Measurements from ENCODE around the gene NFATC4.
A peak's percentile ranks its signal among the peaks of the same experiment; 100 is the strongest.
"Not testable (repeated sequence)": the region's sequence is repeated elsewhere in the genome, so short reads cannot be mapped to it uniquely, and the experiment has no call there.

Gene NFATC4

DNA sequence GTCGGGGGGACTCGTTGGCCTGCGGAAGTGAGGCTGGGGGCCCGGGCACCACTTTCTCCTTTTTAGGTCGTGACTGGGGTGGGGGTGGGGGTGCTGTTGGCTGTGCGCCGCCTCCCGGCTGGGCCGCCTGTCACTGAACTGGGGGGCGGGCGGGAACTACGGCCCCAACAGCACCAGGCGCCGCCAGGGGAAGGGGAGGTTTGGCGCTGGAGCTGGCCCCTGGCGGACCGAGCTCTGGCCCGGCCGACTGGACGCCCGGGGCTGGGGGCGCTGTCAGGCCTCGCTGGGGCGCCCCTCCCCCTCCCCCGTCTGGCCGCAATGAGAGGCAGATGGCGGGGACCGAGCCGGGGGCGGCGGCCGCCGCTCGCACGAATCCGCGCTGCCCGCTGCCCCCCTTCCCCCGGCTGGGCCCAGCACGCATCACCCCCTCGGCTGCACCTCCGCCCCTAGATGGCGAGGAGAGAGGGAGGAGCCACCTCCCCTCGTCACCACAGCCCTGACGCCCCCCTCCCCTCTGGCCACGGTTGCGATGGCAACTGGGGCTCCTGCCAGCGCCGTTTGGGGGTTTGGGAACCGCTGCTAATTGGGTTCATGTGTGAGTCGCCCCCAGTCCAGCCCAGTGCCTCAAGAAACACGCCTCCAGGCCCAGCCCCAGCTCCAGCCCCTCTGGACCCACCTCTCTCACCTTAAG lies 723 bp downstream of the NFATC4 start:
- peak; percentile 26 for DNase-seq

DNA sequence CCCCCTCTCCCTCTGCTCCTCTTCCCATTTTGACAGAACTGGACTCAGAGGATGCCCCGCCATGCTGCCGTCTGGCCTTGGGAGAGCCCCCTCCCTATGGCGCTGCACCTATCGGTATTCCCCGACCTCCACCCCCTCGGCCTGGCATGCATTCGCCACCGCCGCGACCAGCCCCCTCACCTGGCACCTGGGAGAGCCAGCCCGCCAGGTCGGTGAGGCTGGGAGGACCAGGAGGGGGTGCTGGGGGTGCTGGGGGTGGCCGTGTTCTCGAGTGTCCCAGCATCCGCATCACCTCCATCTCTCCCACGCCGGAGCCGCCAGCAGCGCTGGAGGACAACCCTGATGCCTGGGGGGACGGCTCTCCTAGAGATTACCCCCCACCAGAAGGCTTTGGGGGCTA lies 1.5 kb downstream of the NFATC4 start:
- DNase-seq = no peak

DNA sequence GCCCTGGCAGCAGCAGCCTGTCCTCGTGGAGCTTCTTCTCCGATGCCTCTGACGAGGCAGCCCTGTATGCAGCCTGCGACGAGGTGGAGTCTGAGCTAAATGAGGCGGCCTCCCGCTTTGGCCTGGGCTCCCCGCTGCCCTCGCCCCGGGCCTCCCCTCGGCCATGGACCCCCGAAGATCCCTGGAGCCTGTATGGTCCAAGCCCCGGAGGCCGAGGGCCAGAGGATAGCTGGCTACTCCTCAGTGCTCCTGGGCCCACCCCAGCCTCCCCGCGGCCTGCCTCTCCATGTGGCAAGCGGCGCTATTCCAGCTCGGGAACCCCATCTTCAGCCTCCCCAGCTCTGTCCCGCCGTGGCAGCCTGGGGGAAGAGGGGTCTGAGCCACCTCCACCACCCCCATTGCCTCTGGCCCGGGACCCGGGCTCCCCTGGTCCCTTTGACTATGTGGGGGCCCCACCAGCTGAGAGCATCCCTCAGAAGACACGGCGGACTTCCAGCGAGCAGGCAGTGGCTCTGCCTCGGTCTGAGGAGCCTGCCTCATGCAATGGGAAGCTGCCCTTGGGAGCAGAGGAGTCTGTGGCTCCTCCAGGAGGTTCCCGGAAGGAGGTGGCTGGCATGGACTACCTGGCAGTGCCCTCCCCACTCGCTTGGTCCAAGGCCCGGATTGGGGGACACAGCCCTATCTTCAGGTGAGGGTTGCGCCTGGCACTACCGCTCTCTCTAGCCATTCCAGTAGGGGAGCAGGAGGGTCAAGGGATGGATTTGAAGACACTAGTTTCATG lies 2.1 kb downstream of the NFATC4 start:
- DNase-seq = no peak

DNA sequence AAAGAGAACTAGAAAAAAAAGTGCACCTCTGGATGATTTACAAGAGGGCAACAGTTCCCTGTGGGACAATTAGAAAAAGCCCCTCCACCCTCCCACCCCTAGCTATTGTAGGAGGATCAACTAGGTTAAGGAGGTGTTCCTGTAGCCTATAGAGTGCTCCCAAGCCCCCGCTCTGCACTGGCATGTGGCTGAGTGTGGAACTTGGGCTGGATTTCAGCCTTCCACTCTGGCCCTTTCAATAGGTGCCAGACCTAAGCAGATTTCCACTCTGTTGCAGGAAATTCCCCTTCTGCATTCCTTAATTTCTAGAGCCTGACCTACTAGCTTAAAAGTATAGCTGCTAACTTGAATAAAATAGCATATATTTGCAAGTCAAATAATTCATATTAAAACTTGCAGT lies 2.8 kb downstream of the NFATC4 start:
- no peak for DNase-seq

DNA sequence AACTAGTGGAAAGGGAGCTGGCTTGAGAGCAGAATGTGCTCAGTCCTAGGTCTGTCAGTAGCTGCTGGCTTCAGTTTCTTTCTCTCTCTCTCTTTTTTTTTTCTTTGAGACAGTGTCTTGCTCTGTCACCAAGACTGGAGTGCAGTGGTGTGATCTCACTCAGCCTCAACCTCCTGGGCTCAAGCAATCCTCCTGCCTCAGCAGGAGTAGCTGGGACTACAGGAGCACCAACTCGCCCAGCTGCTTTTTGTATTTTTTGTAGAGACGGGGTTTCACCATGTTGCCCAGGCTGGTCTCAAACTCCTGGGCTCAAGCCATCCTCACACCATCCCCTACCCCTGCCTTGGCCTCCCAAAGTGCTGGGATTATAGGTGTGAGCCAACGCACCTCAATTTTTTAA lies 3.6 kb downstream of the NFATC4 start:
- not testable (repeated sequence) for DNase-seq

DNA sequence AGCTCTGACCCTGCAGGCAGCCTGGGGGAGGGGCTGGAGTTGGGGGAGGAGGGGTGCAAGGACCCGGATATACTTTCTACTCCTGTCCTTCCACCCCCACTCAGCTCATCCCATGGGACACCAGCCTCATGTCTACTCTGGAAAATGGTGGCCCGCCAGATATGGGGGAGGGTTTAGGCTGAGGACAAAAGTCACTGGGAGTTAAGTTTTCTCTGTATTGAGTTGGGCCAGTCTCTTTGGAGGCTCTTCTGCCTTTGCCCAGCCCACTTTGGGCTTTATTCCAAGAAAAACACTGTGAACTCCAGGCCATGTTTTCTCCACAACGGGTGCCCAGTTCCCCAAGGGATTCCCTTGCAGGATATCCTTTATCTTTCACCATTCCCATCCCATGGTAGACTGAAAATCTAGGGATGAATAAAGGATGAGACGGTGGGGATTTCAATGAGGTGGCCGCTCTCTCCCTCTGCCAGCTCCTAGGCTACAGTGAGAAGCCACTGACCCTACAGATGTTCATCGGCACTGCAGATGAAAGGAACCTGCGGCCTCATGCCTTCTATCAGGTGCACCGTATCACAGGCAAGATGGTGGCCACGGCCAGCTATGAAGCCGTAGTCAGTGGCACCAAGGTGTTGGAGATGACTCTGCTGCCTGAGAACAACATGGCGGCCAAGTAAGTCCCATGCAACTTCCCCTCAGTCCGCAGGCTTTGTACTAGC lies 4.9 kb downstream of the NFATC4 start:
- no peak for DNase-seq

DNA sequence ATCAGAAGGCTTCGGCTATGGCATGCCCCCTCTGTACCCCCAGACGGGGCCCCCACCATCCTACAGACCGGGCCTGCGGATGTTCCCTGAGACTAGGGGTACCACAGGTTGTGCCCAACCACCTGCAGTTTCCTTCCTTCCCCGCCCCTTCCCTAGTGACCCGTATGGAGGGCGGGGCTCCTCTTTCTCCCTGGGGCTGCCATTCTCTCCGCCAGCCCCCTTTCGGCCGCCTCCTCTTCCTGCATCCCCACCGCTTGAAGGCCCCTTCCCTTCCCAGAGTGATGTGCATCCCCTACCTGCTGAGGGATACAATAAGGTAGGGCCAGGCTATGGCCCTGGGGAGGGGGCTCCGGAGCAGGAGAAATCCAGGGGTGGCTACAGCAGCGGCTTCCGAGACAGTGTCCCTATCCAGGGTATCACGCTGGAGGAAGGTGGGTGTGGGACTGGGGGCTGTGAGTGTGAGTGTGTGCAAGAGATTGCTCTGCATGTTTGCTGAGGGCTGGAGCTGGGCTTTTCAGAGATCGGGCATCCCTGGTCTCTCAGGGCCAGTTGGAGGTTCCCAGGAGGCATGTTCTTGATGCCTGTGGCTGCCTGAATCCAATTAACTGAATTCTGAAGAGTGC lies 8.6 kb downstream of the NFATC4 start:
- no peak for DNase-seq

DNA sequence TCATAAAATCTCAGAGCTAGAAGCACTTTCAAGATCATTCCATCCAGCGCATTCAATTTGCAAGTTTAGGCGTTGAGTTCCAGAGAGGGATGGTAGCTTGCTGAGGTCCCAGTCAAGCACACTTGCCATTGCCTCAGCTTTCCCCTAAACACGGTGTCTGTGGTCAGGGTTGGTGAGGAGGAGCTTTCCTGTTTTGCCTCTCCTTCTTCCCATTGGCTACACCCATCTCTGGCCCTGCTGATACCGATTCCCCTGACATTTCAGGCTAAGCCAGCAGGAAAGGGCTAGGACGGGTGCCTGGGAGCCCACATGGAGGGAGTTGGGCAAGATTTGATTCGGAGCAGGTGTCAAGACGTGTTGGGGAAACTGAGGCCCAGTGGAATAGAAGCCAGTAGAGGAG lies 9.1 kb downstream of the NFATC4 start:
- no peak for DNase-seq

DNA sequence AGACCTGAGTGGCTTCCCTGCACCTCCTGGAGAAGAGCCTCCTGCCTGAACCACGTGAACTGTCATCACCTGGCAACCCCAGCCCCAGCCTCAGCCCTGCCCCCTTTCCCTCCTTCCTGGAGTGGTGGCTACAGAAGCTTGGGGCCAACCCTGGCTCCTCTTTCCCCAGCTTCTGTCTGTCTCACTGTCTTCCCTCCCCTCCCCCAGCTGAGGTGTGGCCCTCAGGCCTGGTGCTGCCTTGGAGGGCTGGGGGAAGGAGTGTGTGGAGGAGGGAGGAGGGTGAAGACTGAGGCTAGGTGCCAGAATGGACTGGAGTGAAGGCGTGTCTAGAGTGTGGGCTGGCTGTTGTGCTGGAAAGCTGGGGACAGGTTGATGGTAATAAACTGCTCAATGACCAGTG lies 9.7 kb downstream of the NFATC4 start:
- no peak for DNase-seq

DNA sequence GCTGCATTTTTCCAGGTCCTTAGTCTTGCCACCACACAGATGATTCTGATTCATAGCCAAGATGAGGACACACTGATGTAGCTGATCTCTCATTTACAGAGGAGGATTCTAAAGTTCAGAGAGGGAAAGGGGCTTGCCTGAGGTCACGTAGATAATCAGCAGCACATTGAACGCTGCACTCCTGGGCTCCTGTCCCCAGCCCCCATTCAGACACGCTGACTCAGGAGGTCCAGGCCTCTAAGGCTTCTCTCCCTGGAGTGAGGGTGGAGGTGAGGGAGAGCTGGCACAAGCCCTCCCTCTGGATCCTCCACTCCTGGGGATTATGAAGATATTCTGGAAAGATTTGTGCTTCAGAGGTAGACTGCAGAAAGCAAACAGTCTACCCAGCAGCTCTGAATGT lies 10.3 kb downstream of the NFATC4 start:
- DNase-seq = no peak

DNA sequence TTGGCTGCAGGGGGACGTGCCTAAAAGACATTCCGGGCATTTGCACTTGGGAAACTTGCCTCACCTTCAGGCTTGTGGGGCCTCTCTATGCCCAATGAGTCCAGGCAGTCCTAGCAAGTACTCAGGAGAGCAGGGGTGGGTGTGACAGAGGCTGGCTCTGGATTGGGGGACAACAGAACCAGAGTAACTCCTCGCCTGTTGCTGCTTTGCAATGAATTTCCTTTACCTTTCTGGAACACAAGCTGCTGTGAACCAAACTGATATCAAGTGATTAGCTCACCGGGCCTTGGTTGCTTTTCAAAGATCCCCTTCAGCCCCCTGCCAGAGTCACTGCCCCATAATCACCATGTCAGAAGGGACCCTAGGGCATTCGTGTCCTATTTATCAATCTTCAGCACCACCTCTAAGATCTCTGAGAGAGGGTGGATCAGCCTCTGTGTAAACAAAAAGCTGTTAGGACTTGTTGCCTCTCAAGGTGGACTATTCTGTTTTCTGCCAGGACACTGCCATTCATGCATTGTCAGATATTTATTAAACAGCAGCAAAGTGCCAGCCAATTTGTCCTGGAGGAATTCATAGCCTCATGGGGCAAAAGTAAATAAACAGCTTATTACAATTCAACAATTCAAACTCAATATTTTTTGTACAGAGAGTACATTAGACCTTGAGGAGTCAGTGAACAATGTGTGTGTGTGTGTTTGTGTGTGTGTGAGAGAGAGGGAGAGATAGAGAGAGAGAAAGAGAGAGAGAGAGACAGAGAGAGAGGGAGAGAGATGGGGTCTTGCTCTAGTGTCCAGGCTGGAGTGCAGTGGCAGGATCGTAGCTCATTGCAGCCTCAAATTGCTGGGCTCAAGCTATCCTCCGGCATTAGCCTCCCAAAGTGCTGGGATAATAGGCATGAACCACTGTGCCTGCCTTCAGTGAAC lies 11.3 kb downstream of the NFATC4 start:
- no peak for DNase-seq

DNA sequence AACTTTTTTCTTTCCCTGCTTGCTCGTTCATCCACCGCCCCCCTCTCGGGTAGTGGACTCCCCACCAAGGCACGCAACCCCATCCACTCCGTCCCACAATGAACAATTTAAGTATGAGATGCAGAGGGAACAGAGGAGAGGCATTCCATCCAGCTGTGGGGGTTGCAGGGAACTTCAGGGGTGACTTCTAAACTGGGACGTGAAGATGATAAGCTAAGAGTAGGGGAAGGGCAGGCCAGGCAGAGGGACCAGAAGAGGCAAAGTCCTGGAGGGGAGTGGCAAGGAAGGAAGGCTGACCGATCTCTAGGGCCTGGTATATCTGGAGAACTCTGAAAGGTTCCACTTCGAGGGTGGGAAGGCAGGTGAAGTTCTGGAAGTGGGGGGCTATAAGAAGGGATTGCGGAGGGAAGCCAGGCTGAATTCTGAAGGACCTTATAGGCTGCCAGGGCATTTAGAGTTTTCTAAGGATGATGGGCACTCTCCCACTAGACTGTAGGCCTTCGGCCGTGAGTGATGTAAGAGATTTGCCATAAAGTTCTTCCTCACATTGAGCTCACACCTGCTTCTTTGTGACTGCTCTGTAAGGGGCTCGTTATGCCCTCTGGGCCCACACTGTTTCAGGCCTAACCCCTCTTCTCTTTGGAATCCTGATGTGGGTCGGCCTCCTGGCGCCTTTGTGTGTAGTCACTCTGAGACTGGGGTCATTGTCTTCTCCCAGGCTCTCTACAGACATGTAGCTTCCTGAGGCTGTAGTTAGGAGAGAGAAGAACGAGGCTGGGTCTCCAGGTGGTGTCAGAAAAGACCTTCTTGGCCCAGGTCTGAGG lies 12.1 kb downstream of the NFATC4 start:
- DNase-seq = no peak

DNA sequence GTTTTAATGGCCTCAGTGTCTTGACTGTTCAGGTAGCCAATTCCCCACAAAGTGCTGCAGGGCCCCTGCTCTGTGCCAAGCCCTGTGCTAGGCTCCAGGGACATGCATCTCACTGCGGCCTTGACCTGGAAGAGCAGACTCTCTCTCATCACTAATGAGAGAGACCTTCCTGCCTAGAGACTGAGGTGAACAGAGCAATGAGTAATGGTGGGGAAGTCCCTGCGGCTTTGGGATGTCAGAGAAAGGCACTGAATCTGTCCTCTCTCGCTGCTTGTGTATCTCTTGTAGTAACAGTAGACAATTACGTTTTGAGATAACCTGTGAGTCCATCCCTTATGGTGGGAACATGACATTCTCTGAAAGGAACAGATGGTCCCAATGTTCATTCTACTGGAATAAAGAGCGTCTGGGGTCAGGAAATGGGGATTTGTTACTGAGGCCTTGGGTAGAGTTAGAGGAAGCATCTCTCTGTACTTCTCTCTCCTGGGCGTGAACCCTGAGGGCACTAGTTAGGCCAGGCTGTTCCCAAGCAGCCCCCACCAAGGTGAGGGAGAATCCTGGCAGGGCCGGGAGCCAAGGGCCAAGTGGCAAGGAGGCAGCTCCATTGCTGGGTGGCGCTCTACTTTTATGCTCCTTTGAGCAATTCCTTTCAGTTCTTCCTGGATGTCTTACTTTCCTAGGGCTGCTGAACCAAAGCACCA lies 13.5 kb downstream of the NFATC4 start:
- no peak for DNase-seq

DNA sequence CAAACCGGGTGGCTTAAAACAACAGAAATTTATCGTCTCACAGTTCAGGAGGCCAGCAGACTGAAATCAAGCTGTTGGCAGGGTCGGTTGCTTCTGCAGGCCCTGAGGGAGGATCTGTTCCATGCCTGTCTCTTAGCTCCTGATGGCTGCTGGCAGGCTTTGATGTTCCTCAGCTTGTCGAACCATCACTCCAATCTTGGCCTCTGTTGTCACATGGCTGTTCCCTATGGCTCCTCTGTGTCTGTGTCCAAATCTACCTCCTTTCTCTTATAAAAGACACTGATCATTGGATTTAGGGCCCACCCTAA lies 14.0 kb downstream of the NFATC4 start:
- no peak for DNase-seq

DNA sequence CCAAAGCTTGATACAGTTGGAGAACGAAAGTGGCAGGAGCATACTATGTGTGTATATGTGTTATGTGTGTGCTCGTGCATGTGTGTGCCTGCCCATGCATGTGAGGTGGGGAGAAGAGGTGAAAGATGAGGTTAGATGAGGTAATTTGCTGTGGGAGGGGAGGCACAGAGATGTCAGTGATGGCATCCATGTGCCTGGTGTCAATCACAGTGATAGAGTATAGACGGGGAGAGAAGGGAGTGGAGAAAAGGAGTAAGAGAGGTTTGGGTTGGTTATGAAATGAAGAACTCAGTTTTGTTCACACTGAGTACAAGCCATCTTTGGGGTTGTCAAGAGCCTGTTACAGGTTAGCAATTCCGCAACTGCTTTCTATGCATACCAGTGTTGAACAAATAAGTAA lies 16.2 kb downstream of the NFATC4 start:
- DNase-seq = no peak

DNA sequence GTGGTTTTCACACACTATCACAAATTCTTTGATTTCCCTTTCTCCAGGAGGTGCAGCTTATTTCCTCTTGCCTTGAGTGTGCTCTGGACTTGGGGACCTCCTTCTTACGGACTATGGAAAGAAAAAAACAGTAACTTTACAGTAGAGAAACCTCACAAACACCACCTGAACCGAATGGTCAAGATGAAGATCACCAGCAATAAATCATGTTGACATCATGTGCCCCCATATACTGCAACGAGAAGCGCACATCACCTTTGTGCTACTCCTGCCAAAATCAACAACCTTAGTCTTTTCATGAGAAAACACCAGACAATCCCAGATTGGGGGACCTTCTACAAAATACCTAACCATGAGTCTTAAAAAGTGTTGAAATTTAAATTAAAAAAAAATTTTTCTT lies 17.5 kb downstream of the NFATC4 start:
- no peak for DNase-seq

DNA sequence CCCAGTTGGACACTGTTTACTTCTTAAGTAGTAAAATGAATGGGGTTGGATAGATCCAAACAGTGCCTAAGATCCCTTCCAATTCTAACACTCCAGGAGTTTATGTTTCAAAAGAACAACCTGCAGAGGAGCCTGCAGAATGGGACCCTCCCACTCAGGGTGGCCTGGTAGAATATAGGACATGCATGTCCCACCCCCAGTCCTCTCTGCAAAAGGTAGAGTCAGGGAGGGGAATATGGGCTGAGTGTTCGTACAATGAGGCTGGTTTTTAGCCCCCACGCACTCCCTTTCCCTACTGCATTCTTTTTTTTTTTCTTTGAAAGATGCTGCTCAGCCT lies 19.0 kb downstream of the NFATC4 start:
- DNase-seq = no peak

DNA sequence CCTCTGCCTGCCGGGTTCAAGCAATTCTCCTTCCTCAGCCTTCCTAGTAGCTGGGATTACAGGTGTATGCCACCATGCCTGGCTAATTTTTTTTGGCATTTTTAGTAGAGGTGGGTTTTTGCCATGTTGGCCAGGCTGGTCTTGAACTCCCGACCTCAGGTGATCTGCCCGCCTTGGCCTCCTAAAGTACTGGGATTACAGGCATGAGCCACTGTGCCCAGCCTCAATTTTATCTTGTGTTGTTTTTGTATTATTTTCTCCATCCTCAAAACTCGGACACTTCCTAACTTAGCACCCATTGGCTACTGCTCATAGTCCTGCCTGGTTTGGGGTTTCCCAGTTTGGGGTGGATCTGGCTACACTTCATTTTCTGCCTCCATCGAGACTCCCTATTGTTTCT lies 19.6 kb downstream of the NFATC4 start:
- DNase-seq = not testable (repeated sequence)

DNA sequence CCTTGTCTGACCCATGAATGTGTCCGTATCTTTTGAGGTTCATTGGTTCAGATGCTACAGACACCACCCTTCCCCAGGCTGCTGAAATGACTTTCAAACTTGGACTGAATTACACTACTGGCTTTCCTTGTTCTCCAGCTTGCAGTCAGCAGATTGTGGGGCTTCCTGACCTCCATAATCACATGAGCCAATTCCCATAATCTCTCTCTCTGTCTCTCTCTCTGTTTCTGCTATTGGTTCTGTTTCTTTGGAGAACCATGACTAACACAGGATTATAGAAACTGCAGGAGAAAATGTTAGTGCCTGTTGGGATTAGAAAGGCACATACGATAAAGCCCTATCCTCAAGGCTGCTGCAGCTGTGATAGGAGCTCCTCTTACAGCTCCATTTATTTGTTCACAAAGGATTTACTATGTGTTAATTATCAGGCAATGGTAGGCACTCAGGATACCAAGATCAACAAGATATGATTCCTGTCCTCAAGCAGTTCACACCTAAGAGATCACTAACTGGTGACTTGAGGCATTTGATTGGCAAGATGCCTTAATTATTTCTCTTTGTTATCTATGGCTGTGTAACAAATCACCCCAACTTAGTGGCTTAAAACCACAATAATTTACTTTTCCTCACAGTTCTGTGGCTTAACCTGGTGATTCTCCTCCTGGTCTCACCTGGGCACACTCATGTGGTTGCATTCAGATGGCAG lies 20.6 kb downstream of the NFATC4 start:
- DNase-seq = no peak

DNA sequence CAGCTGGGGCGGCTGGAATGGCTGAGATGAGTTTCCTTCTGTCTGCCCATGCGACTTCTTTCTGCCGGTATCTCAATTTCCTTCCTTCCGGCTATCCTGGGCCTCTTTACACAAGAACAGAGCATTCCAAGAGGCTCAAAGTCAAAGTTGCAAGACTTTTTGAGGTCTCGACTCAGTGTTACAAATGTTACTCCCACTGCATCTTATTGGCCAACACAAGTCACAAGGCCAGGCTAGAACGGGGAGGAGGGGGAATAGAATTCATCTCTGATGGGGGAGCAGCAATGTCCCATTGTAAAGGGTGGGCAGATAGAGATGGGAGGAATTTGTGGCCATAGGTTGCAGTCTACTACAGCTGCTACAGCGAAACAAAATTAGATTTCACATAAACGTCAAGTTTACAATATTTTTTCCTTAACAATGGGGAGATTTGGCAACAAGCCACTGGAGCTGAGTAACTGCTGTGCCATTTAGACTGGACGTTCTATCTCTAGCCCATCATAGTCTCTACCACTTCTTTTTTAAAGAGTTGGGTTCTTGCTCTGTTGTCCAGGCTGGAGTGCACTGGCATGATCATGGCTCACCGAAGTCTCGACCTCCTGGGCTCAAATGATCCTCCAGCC lies 21.4 kb downstream of the NFATC4 start:
- no peak for DNase-seq

All from activated gamma-delta T cell treated with Interleukin-2 at 50 U/mL for 16 hours (primary cell).